ENCODE measurements around the gene HDLBP.

Gene HDLBP

DNA sequence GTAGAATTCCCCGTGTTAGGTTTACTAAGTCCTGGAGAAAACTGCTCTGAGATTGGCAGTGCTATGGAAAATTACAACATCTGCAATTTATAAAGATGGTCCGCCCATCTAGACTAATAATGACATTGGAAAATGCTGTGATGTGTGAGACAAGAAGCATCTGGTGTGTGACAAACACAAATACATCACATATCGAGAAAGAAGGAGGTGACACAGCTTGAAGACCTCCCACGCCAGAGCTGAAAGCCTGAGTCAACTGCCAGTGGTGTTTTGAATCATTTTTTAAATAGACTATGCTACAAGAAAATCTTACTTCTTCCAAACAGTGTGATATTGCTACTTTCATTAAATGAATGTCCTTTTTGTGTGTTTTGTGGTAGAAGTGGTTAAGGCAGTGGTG, 135.6 kb downstream of the HDLBP start:
- Histone ChIP-seq H4K5ac (ENCODE audit: low read length) (no peak overlapping the region), H3K4me3 (ENCODE audit: low read length) (no peak overlapping the region), H4K8ac (ENCODE audit: low read depth, low read length) (no peak overlapping the region), H3K79me1 (ENCODE audit: low read length) (no peaks in the 10 kb centered on the region), H3K18ac (ENCODE audit: low read length) (no peak overlapping the region), H3K23ac (ENCODE audit: low read length) (no peak overlapping the region), H3K27me3 (ENCODE audit: insufficient read depth, low read length, poor library complexity) (no peaks in the 10 kb centered on the region), H3K4me2 (ENCODE audit: low read length) (no peak overlapping the region), H3K36me3 (ENCODE audit: control insufficient read depth, insufficient read depth, low read length) (no peaks in the 10 kb centered on the region), H3K56ac (ENCODE audit: low read length) (no peak overlapping the region), H2AK5ac (ENCODE audit: low read length) (no peak overlapping the region), H3K4ac (ENCODE audit: low read depth, low read length) (no peak overlapping the region), H3K79me2 (ENCODE audit: control insufficient read depth, insufficient read depth, low read length) (no peaks in the 10 kb centered on the region), H3K9ac (ENCODE audit: low read length) (no peak overlapping the region), H2BK15ac (replicated peaks; ENCODE audit: low read depth) (no peak overlapping the region), H3K4me1 (ENCODE audit: control insufficient read depth, low read depth, low read length) (no peaks in the 10 kb centered on the region), H2BK5ac (ENCODE audit: low read length) (no peak overlapping the region), H2BK120ac (ENCODE audit: low read depth, low read length) (no peak overlapping the region), H3K27ac (ENCODE audit: low read depth, low read length) (no peak overlapping the region)
- no peak for DNase-seq
- WGBS (ENCODE audit: extremely low coverage, insufficient coverage, low lambda C conversion rate), result no CpG with 5 or more reads among the region's 4 CpGs

DNA sequence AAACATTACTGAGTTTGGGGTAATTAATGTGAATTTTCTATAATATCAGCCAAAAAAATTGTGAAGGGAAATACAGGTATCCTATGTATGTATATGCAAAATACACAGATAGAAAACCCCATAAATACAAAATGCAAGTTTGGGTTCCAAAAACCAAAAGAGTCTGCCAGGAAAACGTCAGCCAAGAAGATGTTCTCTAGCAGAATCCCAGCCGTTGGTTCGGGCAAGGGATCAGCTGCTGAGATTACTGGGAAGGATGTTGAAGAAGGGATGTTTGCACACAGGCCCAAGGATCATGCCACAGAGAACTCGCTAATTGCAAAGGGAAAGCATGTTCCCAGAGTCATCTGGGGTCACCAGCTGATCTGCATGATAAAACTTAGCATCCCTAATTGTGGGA, 136.5 kb downstream of the HDLBP start:
- Histone ChIP-seq H3K27ac (ENCODE audit: low read depth, low read length) (no peak overlapping the region), H3K23ac (ENCODE audit: low read length) (no peak overlapping the region), H3K27me3 (ENCODE audit: insufficient read depth, low read length, poor library complexity) (no peaks in the 10 kb centered on the region), H2BK5ac (ENCODE audit: low read length) (no peak overlapping the region), H3K56ac (ENCODE audit: low read length) (no peak overlapping the region), H3K79me1 (ENCODE audit: low read length) (no peaks in the 10 kb centered on the region), H3K36me3 (ENCODE audit: control insufficient read depth, insufficient read depth, low read length) (no peaks in the 10 kb centered on the region), H3K4me2 (ENCODE audit: low read length) (no peak overlapping the region), H2BK120ac (ENCODE audit: low read depth, low read length) (no peak overlapping the region), H4K5ac (ENCODE audit: low read length) (no peak overlapping the region), H3K4me1 (ENCODE audit: control insufficient read depth, low read depth, low read length) (no peaks in the 10 kb centered on the region), H2AK5ac (ENCODE audit: low read length) (no peak overlapping the region), H3K4me3 (ENCODE audit: low read length) (no peak overlapping the region), H4K8ac (ENCODE audit: low read depth, low read length) (no peak overlapping the region), H3K18ac (ENCODE audit: low read length) (no peak overlapping the region), H3K4ac (ENCODE audit: low read depth, low read length) (no peak overlapping the region), H3K9ac (ENCODE audit: low read length) (no peak overlapping the region), H2BK15ac (replicated peaks; ENCODE audit: low read depth) (no peak overlapping the region), H3K79me2 (ENCODE audit: control insufficient read depth, insufficient read depth, low read length) (no peaks in the 10 kb centered on the region)
- no peak for DNase-seq
- WGBS (ENCODE audit: extremely low coverage, insufficient coverage, low lambda C conversion rate), result no CpG with 5 or more reads among the region's 4 CpGs

GRCh38 chr2:241177526-241178334, 137.7 kb downstream of the HDLBP start:
- no peak overlapping the region for H3K9ac ChIP-seq (ENCODE audit: low read length)

More at GRCh38 chr2:241177526-241178334, 137.7 kb downstream of the HDLBP start:
- no peak overlapping the region for H2BK5ac ChIP-seq (ENCODE audit: low read length)
- no peak overlapping the region for H3K4me2 ChIP-seq (ENCODE audit: low read length)
- H3K4me3 ChIP-seq (ENCODE audit: low read length), result no peak overlapping the region
- H4K5ac ChIP-seq (ENCODE audit: low read length), result no peak overlapping the region
- no peaks in the 10 kb centered on the region for H3K79me2 ChIP-seq (ENCODE audit: control insufficient read depth, insufficient read depth, low read length)
- no peak for DNase-seq
- H4K8ac ChIP-seq (ENCODE audit: low read depth, low read length), result no peak overlapping the region
- no peaks in the 10 kb centered on the region for H3K79me1 ChIP-seq (ENCODE audit: low read length)
- H3K4me1 ChIP-seq (ENCODE audit: control insufficient read depth, low read depth, low read length), result no peaks in the 10 kb centered on the region
- H3K4ac ChIP-seq (ENCODE audit: low read depth, low read length), result no peak overlapping the region
- no peak overlapping the region for H3K23ac ChIP-seq (ENCODE audit: low read length)
- no peak overlapping the region for H3K56ac ChIP-seq (ENCODE audit: low read length)
- no peak overlapping the region for H2BK15ac ChIP-seq (replicated peaks; ENCODE audit: low read depth)
- no peaks in the 10 kb centered on the region for H3K27me3 ChIP-seq (ENCODE audit: insufficient read depth, low read length, poor library complexity)
- no peak overlapping the region for H3K27ac ChIP-seq (ENCODE audit: low read depth, low read length)
- H2BK120ac ChIP-seq (ENCODE audit: low read depth, low read length), result no peak overlapping the region
- no CpG with 5 or more reads among the region's 12 CpGs for WGBS (ENCODE audit: extremely low coverage, insufficient coverage, low lambda C conversion rate)
- H2AK5ac ChIP-seq (ENCODE audit: low read length), result no peak overlapping the region
- H3K36me3 ChIP-seq (ENCODE audit: control insufficient read depth, insufficient read depth, low read length), result no peaks in the 10 kb centered on the region
- no peak overlapping the region for H3K18ac ChIP-seq (ENCODE audit: low read length)

Data from mesendoderm (in vitro differentiated cells).